ENCODE data around the gene IKBKE.

- TF ChIP-seq CTCF (IDR thresholded peaks at IDR 0.05; ENCODE audit: low read depth, low read length, poor library complexity, severe bottlenecking), result no peak
- no peak for TF ChIP-seq EZH2phosphoT487 (IDR thresholded peaks at IDR 0.05; ENCODE audit: borderline replicate concordance, low read length)
These were observed 34.8 kb upstream of the IKBKE start for GRCh38 chr1:206435445-206435844.

All from DOHH2 (cell line).